ENCODE measurements around the gene RASA3.

GRCh38 chr13:114120591-114121011 lies 11.8 kb downstream of the RASA3 start:
- TF ChIP-seq POLR2AphosphoS5 (IDR thresholded peaks at IDR 0.05; ENCODE audit: insufficient read depth, low read depth, low read length), result no peak
- TF ChIP-seq, protein P1, sequence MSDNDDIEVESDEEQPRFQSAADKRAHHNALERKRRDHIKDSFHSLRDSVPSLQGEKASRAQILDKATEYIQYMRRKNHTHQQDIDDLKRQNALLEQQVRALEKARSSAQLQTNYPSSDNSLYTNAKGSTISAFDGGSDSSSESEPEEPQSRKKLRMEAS (IDR thresholded peaks at IDR 0.05; ENCODE audit: insufficient read depth, insufficient read length), result no peak
- no peak for TF ChIP-seq POLR2A (IDR thresholded peaks at IDR 0.05; ENCODE audit: low read depth, low read length)
- TF ChIP-seq FOS (IDR thresholded peaks at IDR 0.05; ENCODE audit: borderline replicate concordance, insufficient read depth, low read length), result no peak
- no peak for TF ChIP-seq EZH2 (IDR thresholded peaks at IDR 0.05; ENCODE audit: borderline replicate concordance, low read depth, low read length, severe bottlenecking)
- TF ChIP-seq, protein P2, sequence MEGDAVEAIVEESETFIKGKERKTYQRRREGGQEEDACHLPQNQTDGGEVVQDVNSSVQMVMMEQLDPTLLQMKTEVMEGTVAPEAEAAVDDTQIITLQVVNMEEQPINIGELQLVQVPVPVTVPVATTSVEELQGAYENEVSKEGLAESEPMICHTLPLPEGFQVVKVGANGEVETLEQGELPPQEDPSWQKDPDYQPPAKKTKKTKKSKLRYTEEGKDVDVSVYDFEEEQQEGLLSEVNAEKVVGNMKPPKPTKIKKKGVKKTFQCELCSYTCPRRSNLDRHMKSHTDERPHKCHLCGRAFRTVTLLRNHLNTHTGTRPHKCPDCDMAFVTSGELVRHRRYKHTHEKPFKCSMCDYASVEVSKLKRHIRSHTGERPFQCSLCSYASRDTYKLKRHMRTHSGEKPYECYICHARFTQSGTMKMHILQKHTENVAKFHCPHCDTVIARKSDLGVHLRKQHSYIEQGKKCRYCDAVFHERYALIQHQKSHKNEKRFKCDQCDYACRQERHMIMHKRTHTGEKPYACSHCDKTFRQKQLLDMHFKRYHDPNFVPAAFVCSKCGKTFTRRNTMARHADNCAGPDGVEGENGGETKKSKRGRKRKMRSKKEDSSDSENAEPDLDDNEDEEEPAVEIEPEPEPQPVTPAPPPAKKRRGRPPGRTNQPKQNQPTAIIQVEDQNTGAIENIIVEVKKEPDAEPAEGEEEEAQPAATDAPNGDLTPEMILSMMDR (IDR thresholded peaks at IDR 0.05; ENCODE audit: extremely low read depth in 1 of 2, insufficient read depth in 1 of 2, low read depth in 1 of 2, low read length in 2 of 2), result no peak
- TF ChIP-seq MYC (IDR thresholded peaks at IDR 0.05; ENCODE audit: low read depth, low read length), result no peak
- no peak for TF ChIP-seq GATA2 (IDR thresholded peaks at IDR 0.05; ENCODE audit: insufficient read depth, insufficient read length, low read depth, low read length)

Measured in endothelial cell of umbilical vein (primary cell).